Non-pigmented ciliary epithelial cell (primary cell): ENCODE data around the gene RPL34.
A peak's percentile ranks its signal among the peaks of the same experiment; 100 is the strongest.
"Not testable (repeated sequence)": the region's sequence is repeated elsewhere in the genome, so short reads cannot be mapped to it uniquely, and the experiment has no call there.

ENCODE experiments used
- DNase-seq: peaks from one replicate; pipeline ENCODE4 v3.0.0-alpha.2; 2010; ENCODE audit warnings: low read depth

RPL34 gene

DNA sequence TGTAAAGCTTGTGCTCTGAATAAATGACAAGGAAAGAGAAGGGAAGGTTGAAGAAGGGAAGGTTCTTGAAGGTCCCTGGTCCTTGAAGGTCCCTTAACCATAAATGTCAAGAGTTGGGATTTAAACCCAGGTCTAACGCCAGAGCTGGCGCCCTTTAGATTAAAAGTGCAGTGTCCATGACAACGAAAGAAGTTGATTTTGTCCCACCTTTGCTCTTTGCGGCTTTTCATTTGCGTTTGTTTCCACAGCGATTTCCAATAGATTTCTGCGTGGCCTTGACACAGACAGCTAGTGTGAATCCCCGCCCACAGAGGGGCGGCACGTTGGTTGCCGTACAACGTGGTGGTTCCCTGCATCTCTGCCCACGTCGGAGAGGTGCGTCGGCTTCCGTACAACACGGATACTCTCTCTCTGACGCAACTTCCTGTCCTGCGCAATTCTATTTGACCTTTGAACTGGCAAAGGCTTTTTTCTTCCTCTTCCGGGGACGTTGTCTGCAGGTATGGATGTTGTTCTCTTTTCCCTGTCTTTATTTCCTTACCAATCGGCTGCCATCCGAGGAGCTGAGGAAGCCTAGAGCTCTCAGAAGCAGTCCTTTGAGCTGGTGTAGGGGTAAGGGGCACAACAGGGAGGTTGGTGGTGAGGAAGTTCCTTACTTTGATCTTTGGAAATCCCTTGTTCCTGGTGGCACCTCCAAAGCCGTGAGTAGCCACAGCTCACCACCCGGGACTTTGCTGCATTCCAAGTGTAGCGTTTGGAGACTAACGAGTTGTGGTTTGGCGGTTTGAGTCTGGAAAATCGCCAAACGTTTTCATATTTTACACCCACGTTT lies at the start of gene RPL34:
TSS of gene RPL34 (plus strand) at position 476 of the 832 bp plus-strand sequence. CDS start 1,384 bp downstream, outside the sequence.
- DNase-seq = peak; percentile 96

DNA sequence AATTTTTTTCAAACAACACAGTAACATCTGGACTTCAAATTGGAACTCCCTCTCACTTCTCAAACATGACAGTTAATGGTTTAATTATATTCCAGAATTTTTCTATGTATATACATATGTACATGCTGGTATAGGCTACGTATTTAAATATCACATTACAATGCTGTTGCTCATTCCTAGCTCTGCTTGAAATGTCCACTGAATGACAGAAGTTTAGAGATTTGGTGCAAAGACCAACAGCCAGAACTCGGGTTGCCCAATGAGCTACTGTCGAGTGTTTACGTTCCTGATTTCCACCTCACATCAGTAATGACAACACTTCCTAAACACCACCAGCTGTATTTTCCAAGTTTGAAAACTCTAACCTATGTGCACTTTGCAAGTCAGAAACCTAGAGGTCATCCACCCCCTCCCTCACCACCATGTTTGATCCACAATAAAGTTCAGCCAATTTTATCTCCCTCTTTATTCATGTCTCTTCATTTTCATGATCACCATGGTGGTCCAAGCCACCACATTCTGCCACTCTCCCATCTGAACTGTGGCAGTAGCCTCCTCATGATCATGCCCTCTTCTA lies 49.3 kb upstream of the RPL34 start:
- no peak for DNase-seq

DNA sequence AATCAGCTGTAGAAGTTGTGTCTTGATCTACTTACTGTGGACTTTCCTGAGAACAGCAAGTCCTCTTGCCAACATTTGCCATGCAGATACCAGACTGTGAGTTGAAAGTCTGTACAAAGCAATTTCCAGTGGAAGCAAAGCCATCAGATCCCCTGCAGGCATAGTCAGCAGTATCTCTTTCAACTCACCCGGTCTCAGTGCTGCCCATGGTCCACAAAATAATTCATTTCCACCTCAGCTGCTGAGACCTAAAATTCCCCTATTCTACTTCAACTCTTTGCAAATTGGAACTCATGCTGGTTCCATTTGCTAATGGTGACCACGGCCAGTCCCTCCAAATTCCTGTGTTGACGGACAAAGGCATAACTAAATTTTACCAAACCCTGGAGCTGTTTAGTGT lies 46.0 kb upstream of the RPL34 start:
- DNase-seq = no peak

DNA sequence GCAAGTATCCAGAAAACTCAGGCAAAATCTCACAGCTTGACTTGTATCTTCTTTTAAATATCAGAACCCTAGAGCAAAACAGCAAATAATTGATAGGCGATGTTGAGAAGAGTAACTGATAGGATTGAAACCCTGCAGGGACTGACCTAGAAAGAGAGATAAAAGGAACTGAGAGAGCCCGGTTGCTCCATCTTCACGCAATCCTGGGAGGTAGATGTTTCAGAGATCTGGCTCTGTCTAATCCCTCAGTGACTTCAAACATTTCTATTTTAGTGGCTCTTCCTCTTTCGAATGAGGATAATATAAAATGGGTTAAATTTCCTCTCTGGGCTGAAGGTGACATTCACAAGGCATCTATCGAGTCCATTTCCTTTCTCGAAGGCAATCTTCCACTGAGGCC lies 39.3 kb upstream of the RPL34 start:
- DNase-seq = no peak

DNA sequence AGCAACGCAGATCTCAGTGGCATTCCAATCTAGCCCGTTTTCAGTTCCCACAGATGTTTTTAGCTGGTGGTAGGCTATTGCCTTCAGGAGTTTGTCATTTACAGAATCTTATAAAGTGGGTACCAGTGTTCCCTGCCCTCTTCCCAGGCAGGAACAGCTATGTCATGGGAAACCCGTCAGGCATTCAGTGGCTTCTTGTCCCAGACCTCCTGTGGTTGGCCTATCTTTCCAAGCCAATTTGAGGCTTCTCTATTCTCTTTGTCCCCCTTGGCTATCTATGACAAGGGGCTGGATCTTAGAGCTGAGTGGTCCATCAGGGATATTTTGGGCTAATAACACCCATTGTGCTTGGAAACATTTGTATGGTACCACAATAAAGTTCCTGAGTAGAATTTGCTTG lies 33.6 kb upstream of the RPL34 start:
- DNase-seq = no peak

DNA sequence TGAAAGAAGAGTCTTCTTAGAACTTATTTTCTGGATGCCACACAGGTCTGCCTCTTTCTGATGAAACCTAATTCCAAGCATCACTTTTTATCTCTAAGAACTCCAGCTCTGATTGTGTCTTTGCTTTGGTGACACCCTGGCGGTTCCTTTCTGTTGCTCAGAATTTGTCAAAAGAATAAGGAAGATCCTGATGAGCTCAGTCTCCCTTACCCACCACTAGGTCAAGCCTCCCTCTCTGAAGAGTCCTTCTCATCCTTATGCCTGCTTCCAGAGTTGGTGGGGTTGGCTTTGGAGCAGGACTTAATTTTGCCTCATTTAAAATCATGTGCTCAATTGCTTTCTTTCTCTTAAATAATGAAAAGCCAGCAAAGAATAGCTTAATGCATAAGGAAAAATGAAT lies 31.5 kb upstream of the RPL34 start:
- DNase-seq = no peak

DNA sequence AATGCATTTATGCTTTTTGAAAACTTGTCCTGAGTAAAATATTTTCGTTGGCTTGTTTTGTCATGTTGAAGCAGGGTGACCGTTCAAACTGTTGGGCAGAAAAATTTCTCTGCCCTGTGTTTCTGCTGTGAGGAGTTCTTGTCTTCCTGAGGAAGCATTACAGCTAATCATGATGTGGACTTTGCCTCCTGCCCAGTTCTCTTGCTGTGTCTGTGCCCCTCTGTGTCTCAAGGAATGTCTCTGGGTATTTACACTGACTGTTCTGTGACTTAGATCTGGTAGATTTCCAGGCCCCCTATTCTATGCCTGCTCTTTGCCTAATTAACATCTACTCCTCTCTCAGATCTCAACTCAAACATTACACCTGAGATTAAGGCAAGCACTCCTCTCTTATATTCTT lies 30.4 kb upstream of the RPL34 start:
- no peak for DNase-seq

DNA sequence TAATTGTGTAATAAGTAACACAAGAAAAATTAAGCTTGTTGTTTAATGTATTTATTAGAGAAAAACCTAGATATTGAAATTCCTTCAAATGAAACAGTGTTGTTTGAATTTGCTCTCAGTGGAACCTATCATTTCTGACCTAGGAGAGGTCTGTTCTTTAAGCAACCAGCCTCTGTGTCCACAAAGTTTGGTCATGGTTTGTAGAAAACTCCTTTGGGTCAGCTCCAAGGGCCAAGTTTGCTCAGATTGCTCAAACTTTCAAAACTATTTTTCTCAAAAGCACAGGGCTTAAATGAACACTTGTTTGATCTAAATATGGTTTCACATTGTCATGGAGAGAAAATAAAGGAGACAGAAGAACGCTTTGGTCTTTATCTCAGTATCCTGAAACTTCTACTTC lies 29.6 kb upstream of the RPL34 start:
- no peak for DNase-seq

DNA sequence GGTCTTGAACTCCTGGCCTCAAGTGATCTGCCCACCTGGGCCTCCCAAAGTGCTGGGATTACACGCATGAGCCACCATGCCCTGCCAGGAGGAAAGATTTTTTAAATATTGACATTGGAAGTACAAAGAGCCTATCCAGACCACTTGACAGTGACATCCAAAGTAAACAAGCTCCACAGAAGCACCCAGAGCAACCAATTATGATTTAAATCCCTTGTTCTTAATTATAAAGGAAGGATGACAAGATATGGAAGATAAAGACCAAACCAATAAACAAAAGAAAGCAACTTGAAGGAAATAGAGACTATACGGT lies 27.7 kb upstream of the RPL34 start:
- no peak for DNase-seq

DNA sequence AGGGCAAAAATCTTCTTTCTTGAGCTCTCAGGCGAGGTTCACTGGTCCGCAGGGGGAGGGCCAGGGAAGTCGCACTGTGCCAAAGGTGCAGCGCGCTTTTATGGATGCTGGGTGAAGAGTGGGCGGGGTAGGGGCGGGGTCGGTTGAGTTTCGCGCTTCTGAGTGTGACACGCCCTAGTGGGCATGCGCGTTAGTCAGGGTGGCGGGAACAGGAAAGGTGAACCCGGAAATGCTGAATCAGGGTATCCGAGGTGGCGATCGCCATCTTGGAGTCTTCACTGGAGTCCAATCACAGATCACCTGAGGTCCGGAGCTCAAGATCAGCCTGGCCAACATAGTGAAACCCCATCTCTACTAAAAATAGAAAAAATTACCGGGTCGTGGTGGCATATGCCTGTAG lies 26.1 kb upstream of the RPL34 start:
- not testable (repeated sequence) for DNase-seq

DNA sequence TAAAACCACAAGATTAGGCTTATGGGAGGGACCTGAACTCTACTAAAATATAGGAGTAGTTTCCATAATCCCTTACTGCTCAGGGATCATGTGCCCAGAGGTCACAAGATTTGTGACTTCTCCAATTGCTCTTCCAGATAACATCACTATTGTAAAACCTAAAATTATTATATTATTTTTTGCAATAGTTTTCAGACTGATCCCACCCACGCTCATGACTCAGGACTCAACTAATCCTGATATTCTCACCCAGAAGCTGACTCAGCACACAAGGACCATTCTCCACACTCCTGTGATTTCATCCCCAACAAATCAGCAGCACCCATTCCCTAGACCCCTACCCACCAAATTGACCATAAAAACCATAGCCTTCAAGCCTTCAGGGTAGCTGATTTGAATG lies 24.0 kb upstream of the RPL34 start:
- DNase-seq = no peak

DNA sequence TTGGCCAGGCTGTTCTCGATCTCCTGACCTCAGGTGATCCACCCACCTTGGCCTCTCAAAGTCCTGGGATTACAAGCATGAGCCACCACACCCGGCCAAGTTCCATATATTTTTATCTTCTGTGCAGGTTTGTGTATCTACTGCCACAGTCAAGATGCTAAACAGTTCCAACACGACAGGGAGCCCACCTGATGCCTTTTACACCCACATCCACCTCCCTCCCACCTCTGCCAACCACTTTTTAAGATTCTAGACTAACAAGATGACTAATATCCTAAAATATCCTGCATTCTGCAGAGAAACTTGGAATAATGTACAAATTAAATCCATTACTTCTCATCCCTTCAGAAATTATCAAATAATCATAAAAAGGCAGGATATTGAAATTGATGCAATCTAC lies 19.3 kb upstream of the RPL34 start:
- no peak for DNase-seq

DNA sequence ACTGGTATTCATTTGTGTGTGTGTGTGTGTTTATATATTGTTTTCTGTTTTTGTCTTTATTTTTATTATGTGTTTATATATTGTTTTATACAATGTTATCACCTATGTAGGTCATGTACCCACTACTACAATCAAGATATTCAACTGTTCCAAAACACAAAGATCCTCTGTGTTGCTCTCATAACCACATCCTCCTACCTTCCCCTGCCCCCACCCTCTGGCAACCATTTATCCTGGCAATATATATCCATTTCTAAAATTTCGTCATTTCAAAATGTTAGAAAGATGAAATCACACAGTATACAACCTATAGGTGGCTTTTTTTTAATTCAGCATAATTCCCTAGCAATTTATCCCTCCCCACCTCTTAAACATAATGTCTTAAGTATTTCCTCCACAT lies 18.8 kb upstream of the RPL34 start:
- DNase-seq = no peak

DNA sequence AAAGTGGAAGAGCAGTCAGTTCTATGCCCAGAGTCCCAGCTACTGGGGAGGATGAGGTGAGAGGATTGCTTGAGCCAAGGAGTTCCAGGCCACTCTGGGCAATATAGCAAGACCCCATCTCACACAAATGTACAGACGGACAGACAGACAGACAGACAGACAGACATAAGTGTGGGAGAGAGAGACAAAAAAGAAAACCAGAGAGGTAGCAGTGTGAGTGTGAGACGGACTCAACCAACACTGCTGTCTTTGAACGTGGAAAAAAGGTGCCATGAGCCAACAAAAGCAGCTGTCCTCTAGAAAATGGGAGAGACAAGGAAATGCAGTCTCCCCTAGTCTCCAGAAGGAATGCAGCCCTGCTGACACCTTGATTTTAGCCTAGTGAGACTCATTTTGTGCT lies 18.2 kb upstream of the RPL34 start:
- no peak for DNase-seq

DNA sequence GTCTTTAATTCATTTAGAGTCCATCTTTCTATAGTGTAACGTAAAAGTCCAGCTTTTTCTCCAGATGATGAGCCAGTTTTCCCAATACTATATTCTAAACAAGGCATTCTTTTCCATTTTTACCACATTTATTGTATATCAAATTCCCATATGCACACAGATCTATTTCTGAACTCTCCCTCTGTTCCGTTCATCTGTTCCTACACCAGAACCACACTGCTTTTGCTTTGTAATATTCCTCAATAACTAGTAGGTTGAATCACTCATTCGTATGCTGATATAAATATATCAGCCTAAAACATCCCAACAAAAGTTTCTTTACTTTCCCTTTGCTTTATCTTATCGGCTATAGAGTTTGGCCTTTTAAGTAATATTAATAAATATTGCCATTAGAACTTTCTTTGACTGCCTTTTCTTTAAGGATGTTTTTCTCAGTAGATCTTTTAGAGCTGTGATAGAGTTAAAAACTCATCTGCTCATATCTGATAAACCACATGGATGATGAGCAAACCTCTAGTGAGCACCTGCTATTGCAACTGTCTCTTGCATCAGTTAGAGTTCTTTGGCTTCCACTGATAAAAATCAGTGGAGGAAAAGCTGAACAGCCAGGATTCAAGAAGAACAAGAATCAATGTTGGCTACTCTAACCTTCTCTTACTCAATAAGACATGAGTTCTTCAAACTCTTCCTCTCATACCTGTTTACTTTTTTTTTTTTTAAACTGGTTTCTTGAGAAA lies 13.1 kb upstream of the RPL34 start:
- no peak for DNase-seq

DNA sequence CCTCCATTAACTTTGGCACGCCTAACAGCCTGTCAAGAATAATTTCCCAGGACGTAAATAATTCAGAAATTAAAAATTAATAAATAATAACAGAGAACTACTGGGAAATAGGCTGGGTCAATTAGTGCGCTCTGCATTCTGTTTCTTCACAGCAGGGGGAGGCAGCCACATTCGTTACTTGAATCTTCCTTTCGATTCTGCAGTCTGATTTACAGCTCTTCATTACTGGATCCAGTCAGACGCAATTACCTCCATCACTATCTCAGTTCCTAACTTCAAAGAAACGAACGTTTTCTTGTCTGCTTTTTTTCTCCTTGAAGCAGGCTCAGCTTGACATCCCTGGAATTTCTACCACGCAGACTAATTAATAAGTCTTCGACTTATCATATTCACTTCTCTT lies 9.0 kb upstream of the RPL34 start:
- DNase-seq = no peak

DNA sequence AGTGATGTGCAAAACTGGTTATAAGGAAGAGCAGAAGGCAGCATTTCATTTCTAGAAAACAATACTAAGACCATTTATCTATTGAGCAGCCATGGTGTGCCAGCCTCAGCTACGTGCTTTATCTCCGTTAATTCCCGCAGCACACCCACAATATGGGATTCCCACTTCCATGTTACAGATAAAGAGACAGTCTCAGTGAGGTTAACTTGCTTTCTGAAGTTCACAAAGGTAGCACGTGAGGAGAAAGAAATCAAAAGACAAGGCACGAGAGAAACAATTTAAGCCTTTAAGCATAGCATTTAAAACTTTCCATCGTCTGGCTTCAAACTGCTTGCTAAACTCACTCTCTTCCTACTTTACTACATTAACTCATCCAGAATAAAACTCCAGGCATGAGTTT lies 8.0 kb upstream of the RPL34 start:
- no peak for DNase-seq

DNA sequence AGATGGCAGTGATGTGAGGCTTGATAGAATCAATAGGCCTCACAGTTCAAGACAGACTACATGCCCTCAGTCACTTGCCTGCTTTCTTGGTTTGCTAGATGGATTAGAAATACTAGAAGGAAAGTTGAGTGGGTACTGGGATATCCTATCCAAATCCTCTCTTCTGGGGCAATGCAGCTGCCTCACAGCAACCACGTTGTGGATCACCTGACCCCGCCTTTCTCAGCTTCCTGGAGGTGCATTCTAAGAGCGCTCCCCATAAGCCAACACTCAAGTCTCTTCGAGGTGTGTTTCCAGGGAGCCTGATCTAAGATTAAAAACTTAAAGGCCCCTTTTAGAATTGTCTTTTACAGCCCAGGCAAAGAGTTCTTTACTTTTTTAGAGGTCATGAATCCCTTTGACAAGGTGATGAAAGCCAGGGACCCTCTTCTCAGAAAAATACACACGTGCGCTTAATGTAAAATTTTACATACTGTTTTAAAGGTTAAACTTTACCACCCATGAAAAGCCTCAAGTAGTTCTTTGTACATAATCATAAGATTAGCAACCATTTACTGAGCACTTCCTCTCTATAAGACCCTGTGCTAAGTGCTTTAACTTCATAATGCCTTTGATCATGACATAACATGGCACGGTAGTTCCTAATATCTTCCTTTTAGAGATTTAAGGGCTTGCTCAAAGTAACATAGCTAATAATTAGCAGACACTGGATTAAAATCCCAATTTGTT lies 840 bp upstream of the RPL34 start:
- DNase-seq = no peak

DNA sequence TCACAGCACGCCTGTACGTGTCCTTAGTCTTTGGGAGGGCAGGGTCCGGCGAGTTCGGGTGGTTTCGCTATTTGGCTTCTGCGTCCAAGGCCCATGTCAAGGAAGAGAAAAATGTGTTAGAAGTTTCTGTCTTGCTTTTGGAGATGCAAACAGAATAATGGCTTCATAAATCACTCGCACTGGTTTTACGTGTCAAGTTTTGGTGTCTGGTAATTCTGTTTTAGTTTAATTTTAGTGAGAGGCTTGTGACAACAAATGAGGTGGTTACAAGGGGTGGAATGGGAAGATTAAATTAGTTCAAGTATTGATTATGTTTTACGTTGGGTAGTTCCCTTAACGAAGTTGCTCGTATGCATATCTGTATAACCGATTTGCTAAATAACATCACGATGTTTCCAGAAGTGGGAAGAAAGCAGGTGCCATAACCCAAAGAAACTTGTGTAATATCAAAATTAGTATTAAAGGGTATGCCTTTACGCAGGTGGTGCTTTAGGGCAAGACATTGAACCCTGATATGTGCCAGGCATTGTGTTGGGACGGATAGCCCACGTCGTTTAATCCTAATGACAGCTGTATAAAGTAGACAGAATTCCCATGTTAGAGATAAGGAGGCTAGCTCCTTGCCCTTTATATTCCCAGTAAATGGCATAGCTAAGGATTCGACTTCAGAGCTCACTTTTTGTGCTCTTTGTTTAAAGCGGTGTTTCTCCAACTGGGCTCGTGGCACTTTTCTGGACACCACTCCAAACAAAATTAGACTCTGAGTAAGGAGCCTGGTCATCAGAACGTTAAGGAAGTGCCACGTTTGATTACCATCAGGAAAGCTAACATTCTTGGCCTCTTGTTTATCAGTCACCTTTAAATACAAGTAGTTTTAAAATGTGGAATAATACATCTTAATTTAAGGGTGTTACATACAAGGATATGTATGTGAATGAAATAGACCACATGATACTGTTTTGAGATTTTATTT lies 843 bp downstream of the RPL34 start:
- DNase-seq = no peak

DNA sequence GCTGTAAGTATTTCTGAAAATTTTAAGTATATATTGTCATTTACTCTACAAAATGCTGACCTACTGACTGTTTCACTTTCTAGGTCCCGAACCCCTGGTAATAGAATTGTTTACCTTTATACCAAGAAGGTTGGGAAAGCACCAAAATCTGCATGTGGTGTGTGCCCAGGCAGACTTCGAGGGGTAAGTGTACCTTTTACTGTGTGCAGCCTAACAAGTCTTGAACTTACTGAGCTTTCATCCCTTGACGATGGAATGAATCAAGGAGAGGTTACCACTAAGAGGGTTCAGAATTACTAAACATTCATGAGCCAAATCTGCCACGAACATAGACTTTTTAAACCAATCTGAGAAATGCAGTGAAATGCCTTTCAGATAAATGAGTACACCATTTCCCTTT lies 1.6 kb downstream of the RPL34 start:
- DNase-seq = no peak

DNA sequence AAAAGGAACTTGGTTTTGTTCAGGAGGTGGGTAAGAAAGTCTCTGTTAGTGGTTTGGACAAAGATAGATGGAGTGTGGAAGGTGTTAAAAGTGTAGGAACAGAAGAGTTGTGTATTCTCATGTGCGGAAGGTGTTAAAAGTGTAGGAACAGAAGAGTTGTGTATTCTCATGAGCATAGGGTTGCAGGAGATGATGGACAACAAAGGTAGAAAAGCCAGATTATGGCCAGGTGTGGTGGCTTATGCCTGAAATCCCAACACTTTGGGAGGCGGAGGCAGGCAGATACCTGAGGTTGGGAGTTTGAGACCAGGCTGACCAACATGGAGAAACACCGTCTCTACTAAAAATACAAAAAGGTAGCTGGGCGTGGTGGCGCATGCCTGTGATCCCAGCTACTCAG lies 2.5 kb downstream of the RPL34 start:
- no peak for DNase-seq
